GM23338 (cell line): ENCODE measurements around the gene TMEM125. TPM values are rescaled to one million over a fixed set of nuclear protein-coding genes. Genes with fewer than 3 reads are reported as not detected.

Experiments
- ATAC-seq: fragments of 200-7000 bp; cut with Tn5 transposase; 3 replicates; pipeline ENCODE4 v1.9.1; 2020
- DNase-seq: peaks from one replicate; pipeline ENCODE4 v3.0.0-alpha.2; 2015; ENCODE audit warnings: low spot score
- H2AFZ ChIP-seq: fragments of 200-600 bp; sonication (generic); 2 replicates; pipeline ENCODE4 v1.8.0; 2016; ENCODE audit warnings: antibody characterized with exemption, mild to moderate bottlenecking, moderate library complexity
- H3F3A ChIP-seq: fragments of 200-600 bp; sonication (generic); replicated peaks from 2 replicates; pipeline ENCODE4 v1.8.0; 2017; ENCODE audit warnings: antibody characterized with exemption, mixed run types, low read depth
- H3K27ac ChIP-seq: fragments of 200-600 bp; sonication (generic); 2 replicates; pipeline ENCODE4 v1.6.1; 2016; ENCODE audit warnings: low read depth
- H3K27me3 ChIP-seq: fragments of 200-600 bp; sonication (generic); 2 replicates; pipeline ENCODE4 v1.8.0; 2016; ENCODE audit warnings: mild to moderate bottlenecking, mixed run types, moderate library complexity; ENCODE audit not compliant: insufficient read depth
- H3K36me3 ChIP-seq: fragments of 200-600 bp; sonication (generic); 2 replicates; pipeline ENCODE4 v1.8.0; 2016; ENCODE audit warnings: mild to moderate bottlenecking; ENCODE audit not compliant: insufficient read depth
- H3K4me1 ChIP-seq: fragments of 200-600 bp; sonication (generic); 2 replicates; pipeline ENCODE4 v1.8.0; 2016; ENCODE audit warnings: mild to moderate bottlenecking, moderate library complexity; ENCODE audit not compliant: insufficient read depth
- H3K4me2 ChIP-seq: fragments of 200-600 bp; sonication (generic); 2 replicates; pipeline ENCODE4 v1.7.1; 2017; ENCODE audit warnings: mixed run types
- H3K4me3 ChIP-seq: fragments of 200-600 bp; sonication (generic); 2 replicates; pipeline ENCODE4 v1.6.1; 2016; ENCODE audit warnings: mixed run types
- H3K79me2 ChIP-seq: fragments of 200-600 bp; sonication (generic); replicated peaks from 2 replicates; pipeline ENCODE4 v1.8.0; 2017; ENCODE audit warnings: mild to moderate bottlenecking; ENCODE audit not compliant: insufficient read depth
- H3K9me2 ChIP-seq: fragments of 200-600 bp; sonication (generic); 2 replicates; pipeline ENCODE4 v1.8.0; 2017; ENCODE audit not compliant: insufficient read depth
- H4K20me1 ChIP-seq: fragments of 200-600 bp; sonication (generic); replicated peaks from 2 replicates; pipeline ENCODE4 v1.8.0; 2017; ENCODE audit warnings: mild to moderate bottlenecking; ENCODE audit not compliant: insufficient read depth
- H3K27ac Mint-ChIP-seq: 2 replicates; pipeline ENCODE4 v1.8.0; 2020; ENCODE audit warnings: inconsistent platforms, mild to moderate bottlenecking, moderate library complexity, mixed read lengths
- H3K27me3 Mint-ChIP-seq: 3 replicates; pipeline ENCODE4 v1.8.0; 2022; ENCODE audit warnings: low read depth, mild to moderate bottlenecking, moderate library complexity, mixed read lengths, inconsistent platforms; ENCODE audit not compliant: insufficient read depth, poor library complexity
- H3K36me3 Mint-ChIP-seq: 3 replicates; pipeline ENCODE4 v1.8.0; 2021; ENCODE audit warnings: low read depth, mild to moderate bottlenecking, inconsistent platforms, moderate library complexity, mixed read lengths
- H3K4me1 Mint-ChIP-seq: 3 replicates; pipeline ENCODE4 v1.8.0; 2020; ENCODE audit warnings: mild to moderate bottlenecking, inconsistent platforms, mixed read lengths
- H3K4me3 Mint-ChIP-seq: 3 replicates; pipeline ENCODE4 v1.8.0; 2021; ENCODE audit warnings: moderate library complexity, mild to moderate bottlenecking, inconsistent platforms, mixed read lengths
- H3K9me3 Mint-ChIP-seq: 3 replicates; pipeline ENCODE4 v1.8.0; 2020; ENCODE audit warnings: moderate library complexity, mild to moderate bottlenecking, inconsistent platforms, mixed read lengths
- CREB1 ChIP-seq: fragments of 250-450 bp; sonication (Bioruptor Pico); IDR thresholded peaks from 2 replicates; pipeline ENCODE4 v1.5.0; 2020; ENCODE audit warnings: low read depth, mild to moderate bottlenecking, moderate library complexity
- CTCF ChIP-seq, 2 experiments: fragments of 200-600 bp in 1 of 2; sonication (generic) in 1 of 2; conservative IDR thresholded peaks; 2 replicates each; pipeline versions ENCODE4 v1.5.1 to v1.6.1; 2016 to 2017; ENCODE audit warnings: antibody characterized with exemption in 2 of 2, low read depth in 2 of 2, mild to moderate bottlenecking in 2 of 2, moderate library complexity in 1 of 2
- ETS1 ChIP-seq: IDR thresholded peaks from 2 replicates; pipeline ENCODE4 v1.6.1; 2016; ENCODE audit warnings: antibody characterized with exemption
- EZH2 ChIP-seq: fragments of 200-600 bp; sonication (generic); IDR thresholded peaks from one replicate; pipeline ENCODE4 v1.8.0; 2017; ENCODE audit warnings: antibody characterized with exemption, mild to moderate bottlenecking, low read depth; ENCODE audit not compliant: unreplicated experiment
- EZH2phosphoT487 ChIP-seq: fragments of 200-600 bp; sonication (generic); IDR thresholded peaks from one replicate; pipeline ENCODE4 v1.8.1; 2018; ENCODE audit warnings: antibody characterized with exemption; ENCODE audit not compliant: unreplicated experiment
- JUNB ChIP-seq: IDR thresholded peaks from one replicate; pipeline ENCODE4 v1.6.1; 2016; ENCODE audit warnings: antibody characterized with exemption; ENCODE audit not compliant: unreplicated experiment
- NANOG ChIP-seq: IDR thresholded peaks from 2 replicates; pipeline ENCODE4 v1.6.1; 2016; ENCODE audit warnings: antibody characterized with exemption, borderline replicate concordance
- POLR2AphosphoS5 ChIP-seq: IDR thresholded peaks from 2 replicates; pipeline ENCODE4 v1.6.1; 2016; ENCODE audit warnings: antibody characterized with exemption, low read depth
- STAT1 ChIP-seq: IDR thresholded peaks from one replicate; pipeline ENCODE4 v1.6.1; 2016; ENCODE audit warnings: antibody characterized with exemption; ENCODE audit not compliant: unreplicated experiment
- ZNF114 ChIP-seq: fragments of 250-450 bp; sonication (Bioruptor Pico); IDR thresholded peaks from 2 replicates; pipeline ENCODE4 v1.5.0; 2020; ENCODE audit warnings: mild to moderate bottlenecking, moderate library complexity
- ZNF331 ChIP-seq: fragments of 250-450 bp; sonication (Bioruptor Pico); IDR thresholded peaks from 2 replicates; pipeline ENCODE4 v1.5.0; 2020; ENCODE audit warnings: low read depth, mild to moderate bottlenecking, moderate library complexity
- polyA plus RNA-seq: library from polyadenylated mRNA; unstranded; fragments of >200 nt; fragmentation: Nextera tagmentation; extraction: Ambion mirVana; gene quantifications from 2 replicates; pipeline ENCODE4 v1.2.1, GENCODE V29; 2016
- total RNA-seq: library from RNA; depleted of rRNA; stranded (reverse); fragments of >200 nt; shearing (Covaris generic); gene quantifications from 2 replicates; pipeline ENCODE4 v1.2.3, GENCODE V29; 2014
- TF ChIP-seq, protein P1 (sequence below): fragments of 250-450 bp; sonication (Bioruptor Pico); IDR thresholded peaks from 2 replicates; pipeline ENCODE4 v1.5.0; 2020; ENCODE audit warnings: mild to moderate bottlenecking, moderate library complexity
- TF ChIP-seq, protein P2 (sequence below): IDR thresholded peaks from one replicate; pipeline ENCODE4 v1.6.1; 2018; ENCODE audit warnings: antibody characterized with exemption; ENCODE audit not compliant: unreplicated experiment

The TMEM125 gene
- total and polyA plus RNA-seq, 2 experiments from 2014 or later = 16.8 to 39.3 TPM

DNA sequence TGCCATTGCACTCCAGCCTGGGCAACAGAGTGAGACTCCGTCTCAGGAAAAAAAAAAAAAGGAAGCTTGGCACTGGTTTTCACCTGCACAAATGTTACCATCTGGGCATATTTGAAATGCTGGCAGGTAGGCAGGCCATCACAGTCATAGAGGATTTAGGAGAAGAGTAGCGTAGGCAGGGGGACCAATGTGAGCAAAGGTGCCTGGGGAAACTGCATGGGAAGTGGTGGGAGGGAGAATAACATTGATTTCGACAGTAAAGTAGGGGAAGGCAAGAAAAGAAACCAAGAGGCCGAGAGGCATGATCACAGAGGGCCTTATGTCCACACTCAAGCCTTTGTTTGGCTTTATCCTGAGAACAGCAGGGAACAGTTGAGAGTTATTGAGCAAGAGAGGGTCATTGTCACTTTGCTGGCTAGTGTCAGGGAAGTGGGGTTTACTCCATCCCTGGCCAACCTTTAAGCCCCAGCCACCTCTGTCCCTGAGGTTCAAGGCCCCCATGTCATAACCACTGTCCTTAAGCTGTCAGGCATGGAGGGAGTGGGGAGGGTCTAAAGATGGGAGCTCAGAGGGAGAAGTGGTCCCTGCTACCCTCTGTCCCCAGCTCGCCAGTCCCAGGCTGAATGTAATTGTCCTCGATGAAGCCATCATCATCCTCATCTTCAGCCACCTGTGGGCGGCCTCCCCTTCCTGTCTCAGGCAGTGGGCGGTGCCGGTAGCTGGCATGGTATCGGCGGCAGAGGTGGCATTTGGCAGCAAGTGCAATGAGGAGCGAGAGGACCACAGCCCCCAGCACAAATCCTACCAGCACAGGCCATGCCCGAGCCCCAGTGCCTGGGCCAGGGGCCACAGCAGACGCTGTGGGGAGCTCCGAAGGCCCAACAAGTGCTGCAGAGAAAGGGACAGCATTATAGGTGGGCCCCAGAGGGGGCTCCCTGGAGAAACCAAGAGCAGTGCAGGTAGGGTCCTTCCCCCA, 12.7 kb downstream of the TMEM125 start:
- no peak overlapping the region for H3K27ac Mint-ChIP-seq
- TF ChIP-seq ZNF331 (no peak), NANOG (no peak), CREB1 (no peak), ZNF114 (no peak), JUNB (no peak), STAT1 (no peak), CTCF (conservative IDR thresholded peaks at IDR 0.05; ENCODE audit: low read depth in 2 of 2) (no peak), POLR2AphosphoS5 (no peak), ETS1 (no peak), EZH2 (no peak), EZH2phosphoT487 (no peak)
- TF ChIP-seq, protein P1, sequence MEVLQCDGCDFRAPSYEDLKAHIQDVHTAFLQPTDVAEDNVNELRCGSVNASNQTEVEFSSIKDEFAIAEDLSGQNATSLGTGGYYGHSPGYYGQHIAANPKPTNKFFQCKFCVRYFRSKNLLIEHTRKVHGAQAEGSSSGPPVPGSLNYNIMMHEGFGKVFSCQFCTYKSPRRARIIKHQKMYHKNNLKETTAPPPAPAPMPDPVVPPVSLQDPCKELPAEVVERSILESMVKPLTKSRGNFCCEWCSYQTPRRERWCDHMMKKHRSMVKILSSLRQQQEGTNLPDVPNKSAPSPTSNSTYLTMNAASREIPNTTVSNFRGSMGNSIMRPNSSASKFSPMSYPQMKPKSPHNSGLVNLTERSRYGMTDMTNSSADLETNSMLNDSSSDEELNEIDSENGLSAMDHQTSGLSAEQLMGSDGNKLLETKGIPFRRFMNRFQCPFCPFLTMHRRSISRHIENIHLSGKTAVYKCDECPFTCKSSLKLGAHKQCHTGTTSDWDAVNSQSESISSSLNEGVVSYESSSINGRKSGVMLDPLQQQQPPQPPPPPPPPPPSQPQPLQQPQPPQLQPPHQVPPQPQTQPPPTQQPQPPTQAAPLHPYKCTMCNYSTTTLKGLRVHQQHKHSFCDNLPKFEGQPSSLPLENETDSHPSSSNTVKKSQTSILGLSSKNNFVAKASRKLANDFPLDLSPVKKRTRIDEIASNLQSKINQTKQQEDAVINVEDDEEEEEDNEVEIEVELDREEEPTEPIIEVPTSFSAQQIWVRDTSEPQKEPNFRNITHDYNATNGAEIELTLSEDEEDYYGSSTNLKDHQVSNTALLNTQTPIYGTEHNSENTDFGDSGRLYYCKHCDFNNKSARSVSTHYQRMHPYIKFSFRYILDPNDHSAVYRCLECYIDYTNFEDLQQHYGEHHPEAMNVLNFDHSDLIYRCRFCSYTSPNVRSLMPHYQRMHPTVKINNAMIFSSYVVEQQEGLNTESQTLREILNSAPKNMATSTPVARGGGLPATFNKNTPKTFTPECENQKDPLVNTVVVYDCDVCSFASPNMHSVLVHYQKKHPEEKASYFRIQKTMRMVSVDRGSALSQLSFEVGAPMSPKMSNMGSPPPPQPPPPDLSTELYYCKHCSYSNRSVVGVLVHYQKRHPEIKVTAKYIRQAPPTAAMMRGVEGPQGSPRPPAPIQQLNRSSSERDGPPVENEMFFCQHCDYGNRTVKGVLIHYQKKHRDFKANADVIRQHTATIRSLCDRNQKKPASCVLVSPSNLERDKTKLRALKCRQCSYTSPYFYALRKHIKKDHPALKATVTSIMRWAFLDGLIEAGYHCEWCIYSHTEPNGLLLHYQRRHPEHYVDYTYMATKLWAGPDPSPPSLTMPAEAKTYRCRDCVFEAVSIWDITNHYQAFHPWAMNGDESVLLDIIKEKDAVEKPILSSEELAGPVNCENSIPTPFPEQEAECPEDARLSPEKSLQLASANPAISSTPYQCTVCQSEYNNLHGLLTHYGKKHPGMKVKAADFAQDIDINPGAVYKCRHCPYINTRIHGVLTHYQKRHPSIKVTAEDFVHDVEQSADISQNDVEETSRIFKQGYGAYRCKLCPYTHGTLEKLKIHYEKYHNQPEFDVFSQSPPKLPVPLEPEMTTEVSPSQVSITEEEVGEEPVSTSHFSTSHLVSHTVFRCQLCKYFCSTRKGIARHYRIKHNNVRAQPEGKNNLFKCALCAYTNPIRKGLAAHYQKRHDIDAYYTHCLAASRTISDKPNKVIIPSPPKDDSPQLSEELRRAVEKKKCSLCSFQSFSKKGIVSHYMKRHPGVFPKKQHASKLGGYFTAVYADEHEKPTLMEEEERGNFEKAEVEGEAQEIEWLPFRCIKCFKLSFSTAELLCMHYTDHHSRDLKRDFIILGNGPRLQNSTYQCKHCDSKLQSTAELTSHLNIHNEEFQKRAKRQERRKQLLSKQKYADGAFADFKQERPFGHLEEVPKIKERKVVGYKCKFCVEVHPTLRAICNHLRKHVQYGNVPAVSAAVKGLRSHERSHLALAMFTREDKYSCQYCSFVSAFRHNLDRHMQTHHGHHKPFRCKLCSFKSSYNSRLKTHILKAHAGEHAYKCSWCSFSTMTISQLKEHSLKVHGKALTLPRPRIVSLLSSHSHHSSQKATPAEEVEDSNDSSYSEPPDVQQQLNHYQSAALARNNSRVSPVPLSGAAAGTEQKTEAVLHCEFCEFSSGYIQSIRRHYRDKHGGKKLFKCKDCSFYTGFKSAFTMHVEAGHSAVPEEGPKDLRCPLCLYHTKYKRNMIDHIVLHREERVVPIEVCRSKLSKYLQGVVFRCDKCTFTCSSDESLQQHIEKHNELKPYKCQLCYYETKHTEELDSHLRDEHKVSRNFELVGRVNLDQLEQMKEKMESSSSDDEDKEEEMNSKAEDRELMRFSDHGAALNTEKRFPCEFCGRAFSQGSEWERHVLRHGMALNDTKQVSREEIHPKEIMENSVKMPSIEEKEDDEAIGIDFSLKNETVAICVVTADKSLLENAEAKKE = no peak
- TF ChIP-seq, protein P2, sequence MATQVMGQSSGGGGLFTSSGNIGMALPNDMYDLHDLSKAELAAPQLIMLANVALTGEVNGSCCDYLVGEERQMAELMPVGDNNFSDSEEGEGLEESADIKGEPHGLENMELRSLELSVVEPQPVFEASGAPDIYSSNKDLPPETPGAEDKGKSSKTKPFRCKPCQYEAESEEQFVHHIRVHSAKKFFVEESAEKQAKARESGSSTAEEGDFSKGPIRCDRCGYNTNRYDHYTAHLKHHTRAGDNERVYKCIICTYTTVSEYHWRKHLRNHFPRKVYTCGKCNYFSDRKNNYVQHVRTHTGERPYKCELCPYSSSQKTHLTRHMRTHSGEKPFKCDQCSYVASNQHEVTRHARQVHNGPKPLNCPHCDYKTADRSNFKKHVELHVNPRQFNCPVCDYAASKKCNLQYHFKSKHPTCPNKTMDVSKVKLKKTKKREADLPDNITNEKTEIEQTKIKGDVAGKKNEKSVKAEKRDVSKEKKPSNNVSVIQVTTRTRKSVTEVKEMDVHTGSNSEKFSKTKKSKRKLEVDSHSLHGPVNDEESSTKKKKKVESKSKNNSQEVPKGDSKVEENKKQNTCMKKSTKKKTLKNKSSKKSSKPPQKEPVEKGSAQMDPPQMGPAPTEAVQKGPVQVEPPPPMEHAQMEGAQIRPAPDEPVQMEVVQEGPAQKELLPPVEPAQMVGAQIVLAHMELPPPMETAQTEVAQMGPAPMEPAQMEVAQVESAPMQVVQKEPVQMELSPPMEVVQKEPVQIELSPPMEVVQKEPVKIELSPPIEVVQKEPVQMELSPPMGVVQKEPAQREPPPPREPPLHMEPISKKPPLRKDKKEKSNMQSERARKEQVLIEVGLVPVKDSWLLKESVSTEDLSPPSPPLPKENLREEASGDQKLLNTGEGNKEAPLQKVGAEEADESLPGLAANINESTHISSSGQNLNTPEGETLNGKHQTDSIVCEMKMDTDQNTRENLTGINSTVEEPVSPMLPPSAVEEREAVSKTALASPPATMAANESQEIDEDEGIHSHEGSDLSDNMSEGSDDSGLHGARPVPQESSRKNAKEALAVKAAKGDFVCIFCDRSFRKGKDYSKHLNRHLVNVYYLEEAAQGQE = no peak
- no peak overlapping the region; the same call in 2 of the 3 replicates for H3K4me3 Mint-ChIP-seq
- H3K4me1 Mint-ChIP-seq = peaks cover 25% of the 10 kb centered on the region
- peaks cover 15% of the 10 kb centered on the region for H3K27me3 Mint-ChIP-seq
- Histone ChIP-seq H3F3A (no peaks in the 10 kb centered on the region), H3K79me2 (no peaks in the 10 kb centered on the region), H4K20me1 (no peaks in the 10 kb centered on the region), H2AFZ (no peak overlapping the region), H3K27ac (no peak overlapping the region), H3K27me3 (no peaks in the 10 kb centered on the region), H3K4me1 (peaks cover 14% of the 10 kb centered on the region), H3K4me3 (no peak overlapping the region), H3K36me3 (no peaks in the 10 kb centered on the region), H3K4me2 (no peak overlapping the region), H3K9me2 (no peaks in the 10 kb centered on the region)
- no peaks in the 10 kb centered on the region; the same call in 2 of the 3 replicates for H3K9me3 Mint-ChIP-seq
- DNase-seq (no peak), ATAC-seq (no peak)
- H3K36me3 Mint-ChIP-seq = peaks cover 21% of the 10 kb centered on the region; the same call in 2 of the 3 replicates
